A549 treated with AZD2906 at 1 μM for 4 hours (cell line): ENCODE results near the gene EPHX1. TPM values are rescaled to one million over a fixed set of nuclear protein-coding genes. Genes with fewer than 3 reads are reported as not detected.

Experiments
- total RNA-seq: library from RNA; stranded (reverse); fragments of 200-300 nt; extraction: Qiagen RNA extraction; gene quantifications from 5 replicates; pipeline ENCODE4 v1.2.3, GENCODE V29; 2022

The EPHX1 gene
- total RNA-seq: 185 to 242 TPM (median 211 TPM) in 5 replicates

GRCh38 chr1:225809842-225810578, at the start of gene EPHX1:
TSS of gene EPHX1 (plus strand) at chr1:225810124. CDS start at chr1:225828730, 18,606 bp downstream.

GRCh38 chr1:225777583-225778336, 32.2 kb upstream of the EPHX1 start, which contains the start of gene SRP9:
TSS of gene SRP9 (plus strand) at chr1:225777826. CDS start at chr1:225777941, 115 bp downstream.

GRCh38 chr1:225881959-225882693, 72.2 kb downstream of the EPHX1 start, which contains the start of gene TMEM63A:
TSS of gene TMEM63A (minus strand) at chr1:225882380. CDS start at chr1:225877580, 4,800 bp downstream.

DNA sequence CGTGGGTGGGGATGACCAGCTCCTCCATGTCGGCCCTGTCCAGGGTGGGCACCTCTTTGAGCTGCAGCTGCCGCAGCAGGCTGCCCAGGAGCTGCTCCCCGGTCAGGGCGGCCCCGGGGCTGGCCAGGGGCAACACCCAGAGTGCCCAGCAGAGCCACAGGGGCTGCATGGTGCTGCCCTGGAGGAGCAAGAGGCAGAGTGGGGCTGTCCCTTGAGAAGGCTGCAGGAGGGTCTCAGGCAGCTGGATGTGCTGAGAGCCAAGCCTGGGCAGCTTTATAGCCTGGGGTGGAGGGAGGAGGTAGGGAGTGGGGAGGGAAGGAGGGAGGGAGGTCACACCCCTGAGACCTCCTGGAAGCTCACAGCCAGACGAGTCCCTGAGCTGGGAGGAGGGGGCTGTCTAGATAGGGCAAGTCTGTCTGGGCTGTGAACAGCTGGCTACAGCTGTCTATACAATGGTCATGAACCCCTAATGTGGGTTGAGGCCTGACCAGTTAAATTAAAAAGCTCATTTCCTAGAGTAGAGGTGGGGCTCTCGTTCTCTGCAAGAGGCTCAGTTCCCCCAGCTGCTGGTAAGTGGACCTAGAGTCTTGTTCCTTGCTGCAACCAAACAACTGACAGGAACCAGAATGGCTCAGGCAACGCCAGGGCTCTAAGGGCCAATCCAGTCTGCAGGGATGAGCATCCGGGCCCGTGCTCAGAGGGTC, 79.1 kb downstream of the EPHX1 start, which contains the start of gene LEFTY1:
Gene LEFTY1, minus strand, starts transcription at position 249 of the 704 bp plus-strand sequence. Its CDS starts 80 bp downstream, at position 169.

Other genes with a start within 250 kb of the EPHX1 start
- 65.6 to 105 TPM (median 82.9 TPM) in 5 replicates for gene ENAH, start 157.0 kb upstream of the EPHX1 start, total RNA-seq
- gene SRP9, start 32.3 kb upstream of the EPHX1 start, total RNA-seq: 228 to 358 TPM (median 234 TPM) in 5 replicates
- 4.2 to 6.8 TPM (median 5.8 TPM) in 5 replicates for gene TMEM63A, start 72.3 kb downstream of the EPHX1 start, total RNA-seq
- 0.85 to 1.9 TPM (median 1.4 TPM) in 5 replicates for gene LEFTY1, start 79.0 kb downstream of the EPHX1 start, total RNA-seq
- gene PYCR2, start 114.1 kb downstream of the EPHX1 start, total RNA-seq: 43.9 to 55.6 TPM (median 54.4 TPM) in 5 replicates
- gene LEFTY2, start 131.1 kb downstream of the EPHX1 start, total RNA-seq: 0.07 to 0.43 TPM (median 0.17 TPM) in 4 of 5 replicates, not detected in the other
- 6.0 to 11.6 TPM (median 7.0 TPM) in 5 replicates for gene SDE2, start 189.2 kb downstream of the EPHX1 start, total RNA-seq